ENCODE data around the gene F11. TPM values are rescaled to one million over a fixed set of nuclear protein-coding genes. Genes with fewer than 3 reads are reported as not detected.
"Not testable (repeated sequence)": the region's sequence is repeated elsewhere in the genome, so short reads cannot be mapped to it uniquely, and the experiment has no call there.

F11 gene
- total and polyA plus RNA-seq, 10 donors = 0.20 to 2.2 TPM; not detected in 8

DNA sequence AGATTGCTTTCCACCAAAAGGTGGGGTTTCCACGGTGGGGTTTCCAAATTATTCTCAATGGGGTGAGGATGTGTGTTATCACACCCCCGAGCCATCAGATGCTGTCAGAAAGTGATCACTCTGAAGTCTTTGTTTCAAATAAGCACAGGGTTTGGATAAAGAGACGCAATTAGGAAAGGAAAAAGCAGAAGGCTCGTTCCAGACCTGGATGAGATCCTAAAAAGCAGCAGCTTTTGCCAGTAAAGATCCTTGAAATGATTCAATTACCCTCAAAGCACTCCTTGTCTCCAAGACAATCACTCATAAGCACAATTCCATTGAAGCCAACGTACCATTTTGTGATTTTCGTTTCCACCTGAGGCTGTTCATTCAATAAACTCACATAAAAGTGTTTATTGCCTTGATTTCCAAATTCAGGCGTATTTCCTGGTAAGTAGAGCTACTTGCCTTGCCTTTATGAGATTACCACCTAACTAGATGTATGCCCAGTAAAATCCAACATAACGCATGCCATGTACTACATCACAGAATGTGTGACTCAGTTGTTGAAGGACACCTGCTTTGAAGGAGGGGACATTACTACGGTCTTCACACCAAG lies 5.2 kb downstream of the F11 start:
- intact Hi-C loops (cut with DNase I; ENCODE audit: low total_unique reads) = no loop called here
- H3K9me3 ChIP-seq = no peaks in the 10 kb centered on the region
- TF ChIP-seq POLR2AphosphoS5 (IDR thresholded peaks at IDR 0.05) = no peak
- TF ChIP-seq POLR2A (IDR thresholded peaks at IDR 0.05) = no peak
- TF ChIP-seq, protein P1, sequence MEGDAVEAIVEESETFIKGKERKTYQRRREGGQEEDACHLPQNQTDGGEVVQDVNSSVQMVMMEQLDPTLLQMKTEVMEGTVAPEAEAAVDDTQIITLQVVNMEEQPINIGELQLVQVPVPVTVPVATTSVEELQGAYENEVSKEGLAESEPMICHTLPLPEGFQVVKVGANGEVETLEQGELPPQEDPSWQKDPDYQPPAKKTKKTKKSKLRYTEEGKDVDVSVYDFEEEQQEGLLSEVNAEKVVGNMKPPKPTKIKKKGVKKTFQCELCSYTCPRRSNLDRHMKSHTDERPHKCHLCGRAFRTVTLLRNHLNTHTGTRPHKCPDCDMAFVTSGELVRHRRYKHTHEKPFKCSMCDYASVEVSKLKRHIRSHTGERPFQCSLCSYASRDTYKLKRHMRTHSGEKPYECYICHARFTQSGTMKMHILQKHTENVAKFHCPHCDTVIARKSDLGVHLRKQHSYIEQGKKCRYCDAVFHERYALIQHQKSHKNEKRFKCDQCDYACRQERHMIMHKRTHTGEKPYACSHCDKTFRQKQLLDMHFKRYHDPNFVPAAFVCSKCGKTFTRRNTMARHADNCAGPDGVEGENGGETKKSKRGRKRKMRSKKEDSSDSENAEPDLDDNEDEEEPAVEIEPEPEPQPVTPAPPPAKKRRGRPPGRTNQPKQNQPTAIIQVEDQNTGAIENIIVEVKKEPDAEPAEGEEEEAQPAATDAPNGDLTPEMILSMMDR (IDR thresholded peaks at IDR 0.05 in 8 of 11, conservative IDR thresholded peaks at IDR 0.05 in 3 of 11) = no peak
- peaks cover 0 to 19% (median 0%) of the 10 kb centered on the region in 7 donors for H3K27me3 ChIP-seq (replicated peaks in 1 of 7)
- H3K4me3 ChIP-seq = no peak overlapping the region
- no peaks in the 10 kb centered on the region for H3K36me3 ChIP-seq
- H3K4me1 ChIP-seq = peaks cover 0 to 5% (median 2%) of the 10 kb centered on the region in 6 donors
- DNase-seq = no peak
- H3K27ac ChIP-seq = no peak overlapping the region
- 81 to 90% (median 83%) methylated on average over 9 of the region's 9 CpGs for WGBS, 5 donors

DNA sequence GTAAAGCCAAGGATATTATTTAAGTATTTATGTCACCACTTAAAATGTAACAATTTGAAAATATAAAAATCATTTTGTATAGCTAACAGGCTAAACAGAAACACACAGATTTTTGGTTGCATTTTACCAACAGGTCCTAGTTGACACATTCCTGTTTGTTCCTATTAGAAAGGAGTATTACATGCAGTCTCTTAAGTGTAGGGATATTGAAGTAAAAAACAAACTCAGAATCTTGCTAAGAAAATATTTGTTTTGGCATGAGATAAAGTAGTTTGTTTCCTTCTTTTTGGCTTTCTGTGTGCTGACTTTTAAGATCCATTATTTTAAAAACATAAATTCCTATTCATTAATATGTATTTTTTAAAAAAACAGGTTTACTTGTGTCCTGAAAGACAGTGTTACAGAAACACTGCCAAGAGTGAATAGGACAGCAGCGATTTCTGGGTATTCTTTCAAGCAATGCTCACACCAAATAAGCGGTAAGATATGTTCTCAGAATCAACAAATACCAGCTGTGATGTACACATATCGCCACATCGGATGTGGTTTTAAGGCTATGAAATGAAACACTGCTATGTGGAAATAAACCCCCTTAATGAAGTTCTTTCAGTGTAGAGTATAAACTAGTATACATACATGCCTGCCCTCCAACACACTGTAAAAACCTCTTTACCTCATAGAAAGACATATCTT lies 6.9 kb downstream of the F11 start:
- Histone ChIP-seq H3K9me3 (no peaks in the 10 kb centered on the region), H3K27me3 (replicated peaks in 1 of 7) (peaks cover 0 to 4% (median 0%) of the 10 kb centered on the region in 7 donors), H3K4me1 (no peaks in the 10 kb centered on the region), H3K36me3 (no peaks in the 10 kb centered on the region), H3K4me3 (no peak overlapping the region), H3K27ac (no peak overlapping the region)
- DNase-seq = no peak
- WGBS, 5 donors = 76 to 96% (median 90%) methylated on average over 4 of the region's 4 CpGs
- intact Hi-C loops (cut with DNase I; ENCODE audit: low total_unique reads) = no loop called here
- no peak for TF ChIP-seq POLR2AphosphoS5 (IDR thresholded peaks at IDR 0.05)
- TF ChIP-seq, protein P1 (IDR thresholded peaks at IDR 0.05 in 8 of 11, conservative IDR thresholded peaks at IDR 0.05 in 3 of 11) = no peak
- no peak for TF ChIP-seq POLR2A (IDR thresholded peaks at IDR 0.05)

DNA sequence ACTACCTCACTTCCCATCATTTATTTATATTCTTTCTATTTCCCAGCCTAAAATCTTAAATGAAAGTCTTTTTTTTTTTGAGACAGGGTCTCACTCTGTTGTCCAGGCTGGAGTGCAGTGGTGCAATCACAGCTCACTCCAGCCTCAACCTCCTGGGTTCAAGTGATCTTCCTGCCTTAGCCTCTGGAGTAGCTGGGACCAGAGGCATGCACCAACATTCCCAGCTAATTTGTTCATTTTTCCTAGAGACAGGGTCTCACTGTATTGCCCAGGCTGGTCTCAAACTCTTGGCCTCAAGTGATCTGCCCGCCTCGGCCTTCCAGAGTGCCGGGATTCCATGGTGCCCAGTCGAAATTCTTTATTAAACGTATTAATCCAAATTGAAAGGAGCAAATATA lies 7.4 kb downstream of the F11 start:
- H3K4me1 ChIP-seq; H3K27me3 ChIP-seq (replicated peaks in 1 of 7); H3K9me3 ChIP-seq; H3K36me3 ChIP-seq; H3K27ac ChIP-seq; intact Hi-C loops (cut with DNase I; ENCODE audit: low total_unique reads); H3K4me3 ChIP-seq; DNase-seq: not testable (repeated sequence)
- WGBS, 5 donors = 84 to 95% (median 91%) methylated on average over 5 of the region's 5 CpGs

DNA sequence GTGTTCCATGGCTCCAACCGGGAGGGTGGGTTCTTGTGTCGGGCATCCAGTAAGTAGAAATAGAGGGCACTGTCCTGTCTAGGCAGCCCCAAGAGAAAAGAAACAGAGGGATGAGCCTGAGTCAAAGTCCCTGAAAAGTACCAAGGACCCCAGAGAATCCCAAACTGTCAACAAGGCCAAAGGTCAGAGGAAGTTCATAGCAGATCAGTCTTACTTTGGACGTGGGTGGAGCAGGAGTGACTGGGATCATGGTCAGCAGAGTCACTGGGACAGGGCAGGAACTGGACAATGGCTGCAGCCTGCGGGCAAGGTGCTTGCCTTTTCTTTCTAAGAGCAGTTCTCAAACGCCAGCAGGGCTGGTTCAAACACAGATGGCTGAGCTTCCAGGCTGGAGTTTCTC lies 17.3 kb downstream of the F11 start:
- Histone ChIP-seq H3K27ac (no peak overlapping the region), H3K9me3 (no peaks in the 10 kb centered on the region), H3K36me3 (no peaks in the 10 kb centered on the region), H3K4me1 (no peaks in the 10 kb centered on the region), H3K27me3 (replicated peaks in 1 of 7) (no peaks in the 10 kb centered on the region), H3K4me3 (no peak overlapping the region)
- peak; percentile 46 for DNase-seq
- intact Hi-C loops (cut with DNase I; ENCODE audit: low total_unique reads) = no loop called here
- TF ChIP-seq POLR2A (IDR thresholded peaks at IDR 0.05) = no peak
- TF ChIP-seq, protein P1 (IDR thresholded peaks at IDR 0.05 in 8 of 11, conservative IDR thresholded peaks at IDR 0.05 in 3 of 11) = no peak
- TF ChIP-seq POLR2AphosphoS5 (IDR thresholded peaks at IDR 0.05) = no peak
- WGBS, 5 donors = 62 to 86% (median 72%) methylated on average over 5 of the region's 5 CpGs
